22Rv1 (cell line): ENCODE measurements around the gene GABRR1.

ENCODE experiments used
- CTCF ChIP-seq: fragments of 450-650 bp; IDR thresholded peaks from 2 replicates; pipeline ENCODE4 v1.5.1; 2017; ENCODE audit warnings: mild to moderate bottlenecking
- ZFX ChIP-seq: fragments of 450-650 bp; IDR thresholded peaks from 2 replicates; pipeline ENCODE4 v1.6.1; 2017; ENCODE audit warnings: antibody characterized with exemption, borderline replicate concordance

- TF ChIP-seq CTCF (no peak), ZFX (no peak)
Measured at GRCh38 chr6:89221129-89221528, 4.0 kb upstream of the GABRR1 start.
